MM.1S (cell line): ENCODE measurements around the gene ITGA2B.
"Not testable (repeated sequence)": the region's sequence is repeated elsewhere in the genome, so short reads cannot be mapped to it uniquely, and the experiment has no call there.

Experiments used
- DNase-seq: peaks from one replicate; pipeline ENCODE4 v3.0.0-alpha.2; 2015
- H2AFZ ChIP-seq: fragments of 300-600 bp; sonication (generic); 2 replicates; pipeline ENCODE4 v1.6.0; 2016; ENCODE audit warnings: antibody characterized with exemption, low read length
- H3F3A ChIP-seq: fragments of 300-600 bp; sonication (generic); 2 replicates; pipeline ENCODE4 v1.6.1; 2016; ENCODE audit warnings: mild to moderate bottlenecking, antibody characterized with exemption, low read length, moderate library complexity, mixed read lengths; ENCODE audit not compliant: insufficient read depth
- H3K27ac ChIP-seq: fragments of 300-600 bp; sonication (generic); 2 replicates; pipeline ENCODE4 v1.5.1; 2016; ENCODE audit warnings: mild to moderate bottlenecking, low read length
- H3K27me3 ChIP-seq: fragments of 300-600 bp; sonication (generic); replicated peaks from 2 replicates; pipeline ENCODE4 v1.6.0; 2016; ENCODE audit warnings: low read length; ENCODE audit not compliant: insufficient read depth
- H3K36me3 ChIP-seq: fragments of 300-600 bp; sonication (generic); replicated peaks from 2 replicates; pipeline ENCODE4 v1.6.1; 2016; ENCODE audit warnings: mild to moderate bottlenecking, low read length, mixed read lengths; ENCODE audit not compliant: insufficient read depth
- H3K4me1 ChIP-seq: fragments of 300-600 bp; sonication (generic); 2 replicates; pipeline ENCODE4 v1.6.1; 2016; ENCODE audit warnings: low read length, mixed read lengths
- H3K4me2 ChIP-seq: fragments of 300-600 bp; sonication (generic); 2 replicates; pipeline ENCODE4 v1.6.0; 2016; ENCODE audit warnings: low read depth, low read length
- H3K4me3 ChIP-seq: fragments of 300-600 bp; sonication (generic); 2 replicates; pipeline ENCODE4 v1.5.1; 2016; ENCODE audit warnings: low read length, mixed read lengths
- H3K79me2 ChIP-seq: fragments of 300-600 bp; sonication (generic); 2 replicates; pipeline ENCODE4 v1.6.1; 2016; ENCODE audit warnings: mixed run types, low read length, mixed read lengths
- H3K9ac ChIP-seq: fragments of 300-600 bp; sonication (generic); 2 replicates; pipeline ENCODE4 v1.6.1; 2016; ENCODE audit warnings: low read length, mixed read lengths
- H3K9me2 ChIP-seq: fragments of 300-600 bp; sonication (generic); replicated peaks from 2 replicates; pipeline ENCODE4 v1.6.1; 2016; ENCODE audit warnings: mild to moderate bottlenecking, low read length, mixed read lengths; ENCODE audit not compliant: insufficient read depth
- H3K9me3 ChIP-seq: fragments of 300-600 bp; sonication (generic); replicated peaks from 2 replicates; pipeline ENCODE4 v1.6.1; 2016; ENCODE audit warnings: mild to moderate bottlenecking, low read length, mixed read lengths; ENCODE audit not compliant: insufficient read depth
- H4K20me1 ChIP-seq: fragments of 300-600 bp; sonication (generic); 2 replicates; pipeline ENCODE4 v1.6.1; 2016; ENCODE audit warnings: mild to moderate bottlenecking, low read length, moderate library complexity, mixed read lengths; ENCODE audit not compliant: insufficient read depth
- CTCF ChIP-seq: fragments of 300-600 bp; sonication (generic); IDR thresholded peaks from 2 replicates; pipeline ENCODE4 v1.5.1; 2016; ENCODE audit warnings: antibody characterized with exemption, low read length, mixed read lengths
- EZH2 ChIP-seq: fragments of 300-600 bp; sonication (generic); optimal IDR thresholded peaks from 2 replicates; pipeline ENCODE3; 2017; ENCODE audit warnings: low read depth, mild to moderate bottlenecking, antibody characterized with exemption, low read length, mixed read lengths
- EZH2phosphoT487 ChIP-seq: fragments of 300-600 bp; sonication (generic); IDR thresholded peaks from 2 replicates; pipeline ENCODE4 v1.6.1; 2018; ENCODE audit warnings: antibody characterized with exemption, low read length

ITGA2B gene

GRCh38 chr17:44374306-44375195 lies 14.9 kb downstream of the ITGA2B start:
- Histone ChIP-seq H3K9me3 (no peaks in the 10 kb centered on the region), H2AFZ (no peak overlapping the region), H3K4me3 (no peak overlapping the region), H3F3A (no peaks in the 10 kb centered on the region), H3K27me3 (peaks cover 34% of the 10 kb centered on the region), H4K20me1 (no peaks in the 10 kb centered on the region), H3K36me3 (no peaks in the 10 kb centered on the region), H3K4me1 (no peaks in the 10 kb centered on the region), H3K9ac (no peak overlapping the region), H3K79me2 (no peaks in the 10 kb centered on the region), H3K9me2 (no peaks in the 10 kb centered on the region), H3K4me2 (no peak overlapping the region), H3K27ac (no peak overlapping the region)
- TF ChIP-seq CTCF (no peak), EZH2 (no peak), EZH2phosphoT487 (no peak)
- DNase-seq, result no peak

- Histone ChIP-seq H3K36me3 (no peaks in the 10 kb centered on the region), H3K4me1 (no peaks in the 10 kb centered on the region), H3K4me2 (no peak overlapping the region), H3K79me2 (no peaks in the 10 kb centered on the region), H3K27me3 (peaks cover 26% of the 10 kb centered on the region), H3K27ac (no peak overlapping the region), H3K4me3 (no peak overlapping the region), H3K9me3 (no peaks in the 10 kb centered on the region), H3F3A (no peaks in the 10 kb centered on the region), H2AFZ (no peak overlapping the region), H3K9ac (no peak overlapping the region), H4K20me1 (no peaks in the 10 kb centered on the region), H3K9me2 (no peaks in the 10 kb centered on the region)
- TF ChIP-seq EZH2phosphoT487, result no peak
- TF ChIP-seq EZH2, result no peak
- TF ChIP-seq CTCF, result no peak
- DNase-seq, result no peak
These were observed 17.4 kb downstream of the ITGA2B start for GRCh38 chr17:44372036-44372435.

GRCh38 chr17:44369414-44370023 lies 19.9 kb downstream of the ITGA2B start:
- peaks cover 47% of the 10 kb centered on the region for H3K27me3 ChIP-seq
- H3K4me1 ChIP-seq, H3K9ac ChIP-seq, H3K9me2 ChIP-seq, DNase-seq, H3K9me3 ChIP-seq, H3F3A ChIP-seq, H3K27ac ChIP-seq, H4K20me1 ChIP-seq, H3K79me2 ChIP-seq, H3K36me3 ChIP-seq, H2AFZ ChIP-seq, H3K4me2 ChIP-seq, H3K4me3 ChIP-seq: not testable (repeated sequence)

- not testable (repeated sequence) for H3K36me3 ChIP-seq, H3K9me2 ChIP-seq, H3F3A ChIP-seq, H4K20me1 ChIP-seq, H3K79me2 ChIP-seq, H3K9ac ChIP-seq, H3K4me1 ChIP-seq, H3K4me3 ChIP-seq, H3K4me2 ChIP-seq, DNase-seq, H2AFZ ChIP-seq, H3K27ac ChIP-seq, H3K9me3 ChIP-seq
- H3K27me3 ChIP-seq, result peaks cover 50% of the 10 kb centered on the region
These were observed 20.8 kb downstream of the ITGA2B start for GRCh38 chr17:44368391-44369243.
